KMS-11 (cell line): ENCODE data around the gene GLP2R.

Experiments used
- H2AFZ ChIP-seq: fragments of 200-600 bp; sonication (generic); 2 replicates; pipeline ENCODE4 v1.6.1; 2016; ENCODE audit warnings: antibody characterized with exemption, mixed run types, low read depth
- H3K27ac ChIP-seq: fragments of 200-600 bp; sonication (generic); 2 replicates; pipeline ENCODE4 v1.6.1; 2016; ENCODE audit warnings: mild to moderate bottlenecking, mixed run types
- H3K27me3 ChIP-seq: fragments of 200-600 bp; sonication (generic); 2 replicates; pipeline ENCODE4 v1.6.1; 2017; ENCODE audit warnings: mild to moderate bottlenecking, low read depth, mixed run types, moderate library complexity; ENCODE audit not compliant: insufficient read depth
- H3K36me3 ChIP-seq: fragments of 200-600 bp; sonication (generic); 2 replicates; pipeline ENCODE4 v1.6.1; 2017; ENCODE audit warnings: mild to moderate bottlenecking, mixed run types; ENCODE audit not compliant: insufficient read depth
- H3K4me1 ChIP-seq: fragments of 200-600 bp; sonication (generic); 2 replicates; pipeline ENCODE4 v1.6.1; 2016; ENCODE audit warnings: mild to moderate bottlenecking, low read depth, mixed run types; ENCODE audit not compliant: poor library complexity, severe bottlenecking
- H3K4me2 ChIP-seq: fragments of 200-600 bp; sonication (generic); 2 replicates; pipeline ENCODE4 v1.7.0; 2016; ENCODE audit warnings: mild to moderate bottlenecking, mixed run types
- H3K4me3 ChIP-seq: fragments of 200-600 bp; sonication (generic); IDR thresholded peaks from 2 replicates; pipeline ENCODE4 v1.6.1; 2017; ENCODE audit warnings: low read depth, low read length, mixed read lengths; ENCODE audit not compliant: insufficient read depth
- H3K79me2 ChIP-seq: fragments of 200-600 bp; sonication (generic); 2 replicates; pipeline ENCODE4 v1.6.1; 2016; ENCODE audit warnings: low read depth, mixed run types; ENCODE audit not compliant: insufficient read depth
- H3K9ac ChIP-seq: fragments of 200-600 bp; sonication (generic); 2 replicates; pipeline ENCODE4 v1.6.1; 2016; ENCODE audit warnings: mild to moderate bottlenecking, mixed run types
- H4K20me1 ChIP-seq: fragments of 200-600 bp; sonication (generic); 2 replicates; pipeline ENCODE4 v1.6.1; 2016; ENCODE audit warnings: mild to moderate bottlenecking, mixed run types; ENCODE audit not compliant: insufficient read depth
- CTCF ChIP-seq: fragments of 200-600 bp; sonication (generic); conservative IDR thresholded peaks from 2 replicates; pipeline ENCODE4 v1.6.1; 2017; ENCODE audit warnings: low read depth, mild to moderate bottlenecking, antibody characterized with exemption, low read length, moderate library complexity, mixed read lengths

The GLP2R gene

GRCh38 chr17:9814337-9814945 is 11.3 kb upstream of the GLP2R start:
- no peaks in the 10 kb centered on the region for H3K4me1 ChIP-seq
- H3K4me3 ChIP-seq = no peak overlapping the region
- no peak overlapping the region for H3K27ac ChIP-seq
- no peaks in the 10 kb centered on the region for H4K20me1 ChIP-seq
- H3K79me2 ChIP-seq = no peaks in the 10 kb centered on the region
- H3K9ac ChIP-seq = no peak overlapping the region
- no peak for TF ChIP-seq CTCF
- no peaks in the 10 kb centered on the region for H3K36me3 ChIP-seq
- H2AFZ ChIP-seq = no peak overlapping the region
- H3K4me2 ChIP-seq = no peak overlapping the region
- no peaks in the 10 kb centered on the region for H3K27me3 ChIP-seq

- Histone ChIP-seq H3K4me1 (no peaks in the 10 kb centered on the region), H3K9ac (no peak overlapping the region), H4K20me1 (no peaks in the 10 kb centered on the region), H3K4me2 (no peak overlapping the region), H3K36me3 (no peaks in the 10 kb centered on the region), H3K4me3 (no peak overlapping the region), H2AFZ (no peak overlapping the region), H3K79me2 (no peaks in the 10 kb centered on the region), H3K27ac (no peak overlapping the region), H3K27me3 (no peaks in the 10 kb centered on the region)
- no peak for TF ChIP-seq CTCF
These were observed 9.3 kb upstream of the GLP2R start for GRCh38 chr17:9816472-9816871.

DNA sequence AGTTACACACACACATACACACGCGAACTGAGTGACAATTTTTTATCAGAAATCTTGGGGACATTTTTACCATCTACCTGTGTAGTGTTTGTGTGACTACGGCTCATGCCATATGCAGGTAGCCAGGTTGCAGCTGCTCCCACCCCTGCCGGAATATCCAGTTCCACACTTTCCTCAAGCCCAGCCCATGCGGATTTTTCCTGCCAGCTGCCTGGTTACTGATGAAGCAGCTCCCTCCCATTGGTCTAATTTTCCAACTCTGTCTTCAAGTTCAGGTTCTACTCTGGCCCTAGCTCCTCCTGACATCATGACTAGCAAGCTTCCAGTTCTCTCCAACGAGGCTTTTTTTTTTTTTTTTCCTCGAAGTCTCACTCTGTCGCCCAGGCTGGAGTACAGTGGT is 8.6 kb upstream of the GLP2R start:
- Histone ChIP-seq H3K4me2 (no peak overlapping the region), H3K36me3 (no peaks in the 10 kb centered on the region), H4K20me1 (no peaks in the 10 kb centered on the region), H3K27ac (no peak overlapping the region), H3K27me3 (no peaks in the 10 kb centered on the region), H2AFZ (no peak overlapping the region), H3K9ac (no peak overlapping the region), H3K4me3 (no peak overlapping the region), H3K79me2 (no peaks in the 10 kb centered on the region), H3K4me1 (no peaks in the 10 kb centered on the region)
- TF ChIP-seq CTCF = no peak

DNA sequence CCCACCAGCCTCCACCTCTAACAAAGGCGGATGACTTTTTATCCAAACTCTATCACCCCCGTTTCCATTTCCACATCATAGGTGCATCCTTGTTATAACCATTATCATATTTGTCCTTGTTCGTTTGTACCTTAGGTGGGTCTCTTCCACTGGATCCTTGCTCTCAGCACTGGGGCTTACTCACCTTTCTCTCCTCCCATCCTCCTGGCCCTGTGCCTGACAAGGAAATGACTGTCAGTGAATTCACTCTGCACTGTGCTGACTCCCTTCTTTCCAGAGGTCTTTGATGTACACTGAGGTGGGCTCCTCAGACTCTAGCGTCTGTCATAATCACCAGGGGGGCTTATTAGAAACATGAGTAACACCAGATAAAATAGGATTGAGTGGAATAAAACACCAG is 7.0 kb upstream of the GLP2R start:
- Histone ChIP-seq H3K36me3 (no peaks in the 10 kb centered on the region), H3K27me3 (no peaks in the 10 kb centered on the region), H3K4me2 (no peak overlapping the region), H3K4me3 (no peak overlapping the region), H3K4me1 (no peaks in the 10 kb centered on the region), H4K20me1 (no peaks in the 10 kb centered on the region), H3K27ac (no peak overlapping the region), H3K9ac (no peak overlapping the region), H2AFZ (no peak overlapping the region), H3K79me2 (no peaks in the 10 kb centered on the region)
- no peak for TF ChIP-seq CTCF

DNA sequence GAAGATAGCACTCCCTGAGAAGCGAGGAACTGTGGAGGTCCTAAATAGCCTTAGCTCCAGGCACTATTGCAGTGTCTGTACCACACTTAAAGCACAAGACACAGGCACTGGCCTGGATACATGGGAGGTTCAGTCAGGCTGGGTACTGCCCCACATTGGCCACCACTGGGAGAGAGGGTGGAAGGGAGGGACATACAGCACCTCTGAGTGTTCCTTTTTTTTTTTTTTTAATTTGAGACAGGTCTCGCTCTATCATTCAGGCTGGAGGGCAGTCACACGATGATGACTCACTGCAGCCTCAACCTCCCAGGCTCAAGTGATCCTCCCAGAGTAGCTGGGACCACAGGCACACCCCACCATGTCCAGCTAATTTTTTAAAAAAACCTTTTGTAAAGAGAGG is 5.3 kb upstream of the GLP2R start:
- H4K20me1 ChIP-seq = no peaks in the 10 kb centered on the region
- no peak overlapping the region for H3K4me3 ChIP-seq
- H2AFZ ChIP-seq = no peak overlapping the region
- no peak overlapping the region for H3K4me2 ChIP-seq
- no peaks in the 10 kb centered on the region for H3K27me3 ChIP-seq
- no peaks in the 10 kb centered on the region for H3K36me3 ChIP-seq
- TF ChIP-seq CTCF = no peak
- H3K27ac ChIP-seq = no peak overlapping the region
- H3K79me2 ChIP-seq = no peaks in the 10 kb centered on the region
- H3K9ac ChIP-seq = no peak overlapping the region
- no peaks in the 10 kb centered on the region for H3K4me1 ChIP-seq
